Measurements from ENCODE around the gene PTPRK.

Gene PTPRK

GRCh38 chr6:128025478-128025877, 494.9 kb downstream of the PTPRK start:
- TF ChIP-seq CTCF (IDR thresholded peaks at IDR 0.05; ENCODE audit: low read depth, low read length, missing control alignments) = no peak
- no peak overlapping the region for H3K4me3 ChIP-seq (ENCODE audit: low read depth, low read length)
- DNase-seq (ENCODE audit: low read depth) = no peak

- no peak for DNase-seq (ENCODE audit: low read depth)
- H3K4me3 ChIP-seq (ENCODE audit: low read depth, low read length) = no peak overlapping the region
- TF ChIP-seq CTCF (IDR thresholded peaks at IDR 0.05; ENCODE audit: low read depth, low read length, missing control alignments) = no peak
These were observed 495.4 kb downstream of the PTPRK start for GRCh38 chr6:128024969-128025368.

- TF ChIP-seq CTCF (IDR thresholded peaks at IDR 0.05; ENCODE audit: low read depth, low read length, missing control alignments) = no peak
- no peak overlapping the region for H3K4me3 ChIP-seq (ENCODE audit: low read depth, low read length)
- DNase-seq (ENCODE audit: low read depth) = no peak
These were observed 496.4 kb downstream of the PTPRK start for GRCh38 chr6:128024046-128024445.

GRCh38 chr6:128018821-128019220, 501.6 kb downstream of the PTPRK start:
- no peak for DNase-seq (ENCODE audit: low read depth)
- TF ChIP-seq CTCF (IDR thresholded peaks at IDR 0.05; ENCODE audit: low read depth, low read length, missing control alignments) = no peak
- H3K4me3 ChIP-seq (ENCODE audit: low read depth, low read length) = no peak overlapping the region

GRCh38 chr6:128017288-128017687, 503.1 kb downstream of the PTPRK start:
- H3K4me3 ChIP-seq (ENCODE audit: low read depth, low read length) = no peak overlapping the region
- DNase-seq (ENCODE audit: low read depth) = no peak
- TF ChIP-seq CTCF (IDR thresholded peaks at IDR 0.05; ENCODE audit: low read depth, low read length, missing control alignments) = no peak

- no peak for DNase-seq (ENCODE audit: low read depth)
- no peak for TF ChIP-seq CTCF (IDR thresholded peaks at IDR 0.05; ENCODE audit: low read depth, low read length, missing control alignments)
- no peak overlapping the region for H3K4me3 ChIP-seq (ENCODE audit: low read depth, low read length)
These were observed 512.7 kb downstream of the PTPRK start for GRCh38 chr6:128007658-128008057.

GRCh38 chr6:128005009-128005408, 515.4 kb downstream of the PTPRK start:
- TF ChIP-seq CTCF (IDR thresholded peaks at IDR 0.05; ENCODE audit: low read depth, low read length, missing control alignments) = no peak
- no peak for DNase-seq (ENCODE audit: low read depth)
- H3K4me3 ChIP-seq (ENCODE audit: low read depth, low read length) = no peak overlapping the region
